Measurements from ENCODE around the gene POLR1B.

DNA sequence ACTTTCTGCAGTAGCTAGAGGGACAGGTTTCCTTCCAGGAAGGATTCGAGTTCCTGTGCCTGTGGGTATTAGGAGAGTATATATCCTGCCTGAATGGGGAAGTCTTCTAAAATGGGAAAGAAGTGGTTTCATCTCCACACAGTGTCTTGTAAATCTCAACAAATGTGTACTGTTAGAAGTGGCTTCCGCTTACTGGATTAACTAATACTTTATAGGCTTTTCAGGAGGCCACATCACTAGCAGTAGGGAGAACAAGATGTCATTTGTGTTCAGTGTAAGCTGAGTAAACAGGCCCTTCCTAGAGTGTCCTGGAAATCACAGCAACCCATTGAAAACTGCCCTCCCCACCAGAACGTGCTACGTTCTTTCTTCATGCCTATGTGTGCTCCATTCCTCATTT is 12.5 kb upstream of the POLR1B start:
- no peak for TF ChIP-seq CTCF (IDR thresholded peaks at IDR 0.05; ENCODE audit: low read depth, low read length, poor library complexity, severe bottlenecking)
- no peak for TF ChIP-seq EZH2phosphoT487 (IDR thresholded peaks at IDR 0.05; ENCODE audit: borderline replicate concordance, low read length)
